Brain pericyte (primary cell): ENCODE results near the gene FRMPD3.
"Not testable (repeated sequence)": the region's sequence is repeated elsewhere in the genome, so short reads cannot be mapped to it uniquely, and the experiment has no call there.

Source experiments
- DNase-seq: peaks from one replicate; pipeline ENCODE4 v3.0.0-alpha.2; 2012; ENCODE audit warnings: low read depth, low spot score

FRMPD3 gene

DNA sequence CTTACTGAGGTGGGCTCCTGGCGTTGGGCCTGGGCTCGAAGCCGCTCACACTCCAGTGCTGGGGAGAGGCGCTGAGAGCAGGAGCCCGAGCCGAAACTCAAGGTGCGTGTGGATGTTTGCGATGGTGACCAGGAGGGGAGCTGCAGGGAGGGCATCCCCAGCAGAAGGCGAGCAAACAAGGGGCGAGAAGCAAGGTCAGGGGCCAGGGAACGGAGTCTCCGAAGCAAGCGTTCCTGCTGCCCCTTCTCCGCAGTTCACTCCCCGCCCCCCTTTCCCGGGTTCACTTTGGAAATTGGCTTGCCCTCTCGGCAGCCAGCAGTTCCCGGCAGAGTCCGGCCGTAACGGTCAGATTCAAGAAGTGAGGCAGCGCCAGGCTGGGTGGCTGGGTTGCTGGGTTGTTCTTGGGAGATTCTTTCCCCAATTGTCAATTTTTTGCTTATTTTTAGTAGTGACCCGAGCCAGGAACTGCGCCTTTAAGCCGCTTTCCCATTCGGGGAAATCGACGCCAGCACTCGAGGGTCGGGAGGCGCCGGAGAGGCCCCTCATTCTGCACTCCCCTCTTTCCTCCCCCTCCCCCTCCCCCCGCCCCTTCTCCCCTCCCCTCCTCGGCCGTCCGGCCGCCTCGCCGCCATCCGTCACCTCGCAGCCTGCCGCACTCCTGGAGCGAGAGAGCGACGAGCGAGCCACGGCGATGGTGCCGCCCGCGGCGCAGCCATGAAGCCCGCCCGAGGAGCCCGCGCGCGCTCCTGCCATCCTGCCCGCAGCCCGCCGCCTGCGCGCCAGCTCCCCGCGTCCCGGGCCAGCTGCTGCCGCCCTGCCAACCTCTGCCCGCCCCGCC lies at the start of gene FRMPD3:
FRMPD3 (plus strand) TSS at position 655 of the 838 bp plus-strand sequence. CDS start 76,937 bp downstream, outside the sequence.
- no peak for DNase-seq

DNA sequence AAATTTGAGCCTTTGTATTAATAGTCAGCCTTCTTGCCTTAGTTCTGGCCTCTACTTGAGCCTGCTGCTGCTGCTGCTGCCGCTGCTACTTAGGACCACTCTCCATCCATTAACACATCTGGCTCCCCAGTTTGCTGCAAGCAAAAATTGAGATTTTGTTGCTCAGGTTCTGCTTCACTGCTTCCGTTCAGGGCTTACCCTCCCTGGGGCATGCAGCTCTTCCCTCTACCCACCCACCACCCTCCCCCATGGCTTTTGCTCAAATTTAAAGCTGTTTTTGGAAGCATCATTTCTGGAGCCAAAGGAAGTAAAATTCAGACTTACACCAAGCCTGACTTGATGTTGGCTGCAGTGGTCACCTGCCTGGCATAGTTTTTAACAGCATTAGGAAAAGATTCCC lies 28.9 kb upstream of the FRMPD3 start:
- DNase-seq: no peak

DNA sequence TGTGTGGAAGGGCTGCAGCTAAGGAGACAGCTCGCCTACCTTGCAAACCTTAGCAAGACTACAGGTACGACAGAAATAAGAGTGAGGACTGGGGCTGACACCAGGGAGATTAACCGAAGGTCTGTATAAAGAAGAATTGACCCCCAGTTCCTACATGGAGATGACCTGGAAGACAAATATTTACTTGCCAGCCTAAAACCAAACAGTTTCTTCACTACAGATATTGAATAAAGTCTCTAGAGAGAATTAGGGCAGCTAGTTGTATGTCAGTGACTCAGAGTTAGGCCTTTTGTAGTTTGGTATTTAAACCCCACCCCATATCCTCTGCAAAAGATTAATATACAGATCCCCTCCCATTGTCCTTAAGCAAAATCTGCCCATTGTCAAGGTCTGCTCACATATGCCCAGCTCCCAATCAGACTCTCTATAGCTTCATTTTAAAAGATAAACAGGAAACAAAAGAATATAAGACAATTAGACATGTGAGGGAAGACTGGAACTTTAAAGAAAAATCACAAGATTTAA lies 28.1 kb upstream of the FRMPD3 start:
- DNase-seq: no peak

DNA sequence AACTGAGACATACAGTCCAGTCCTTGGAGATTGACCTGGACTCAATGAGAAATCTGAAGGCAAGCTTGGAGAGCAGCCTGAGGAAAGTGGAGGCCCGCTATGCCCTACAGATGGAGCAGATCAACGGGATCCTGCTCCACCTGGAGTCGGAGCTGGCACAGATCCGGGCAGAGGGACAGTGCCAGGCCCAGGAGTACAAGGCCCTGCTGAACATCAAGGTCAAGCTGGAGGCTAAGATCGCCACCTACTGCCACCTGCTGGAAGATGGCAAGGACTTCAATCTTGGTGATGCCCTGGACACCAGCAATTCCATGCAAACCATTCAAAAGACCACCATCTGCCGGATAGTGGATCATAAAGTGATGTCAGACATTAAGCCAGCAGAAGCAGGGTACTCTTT lies 20.4 kb upstream of the FRMPD3 start:
- DNase-seq: no peak

DNA sequence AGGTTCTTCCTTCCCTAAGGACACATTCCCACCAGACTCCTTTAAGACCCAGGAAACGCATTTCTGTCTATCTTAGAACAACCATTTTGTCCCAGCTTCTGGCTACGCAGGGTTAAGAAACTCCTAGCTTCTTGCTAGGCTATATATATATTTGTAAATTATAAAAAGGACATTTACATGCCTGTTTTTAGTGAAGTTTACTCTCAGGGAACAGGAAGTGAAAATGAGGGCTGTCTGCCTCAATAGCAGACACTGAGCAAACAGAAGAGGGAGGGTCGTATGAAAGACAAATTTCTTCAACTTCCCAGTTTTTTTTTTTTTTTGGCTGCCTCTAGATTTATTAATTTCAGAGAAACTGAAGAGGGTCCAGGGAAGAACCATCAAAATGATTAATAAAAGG lies 9.3 kb upstream of the FRMPD3 start:
- no peak for DNase-seq

DNA sequence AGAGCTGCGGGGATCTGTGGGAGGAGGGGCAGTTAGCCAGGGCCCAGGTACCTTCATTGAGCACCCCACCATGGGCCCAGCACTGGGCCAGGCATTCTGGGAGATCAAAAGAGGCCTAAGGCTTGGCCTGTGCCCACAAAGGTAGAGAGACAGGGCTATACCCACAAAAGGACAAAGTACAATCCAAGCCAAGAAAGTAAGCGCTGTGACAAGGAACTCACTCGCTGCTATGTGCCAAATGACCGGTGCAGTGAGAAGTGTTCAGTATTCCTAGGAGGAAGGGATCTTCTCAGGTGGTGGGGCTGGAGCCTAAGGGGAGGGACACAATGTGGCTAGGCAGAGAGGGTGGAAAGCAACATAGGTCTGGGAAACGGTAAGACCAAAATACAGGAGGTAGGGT lies 8.8 kb upstream of the FRMPD3 start:
- no peak for DNase-seq

DNA sequence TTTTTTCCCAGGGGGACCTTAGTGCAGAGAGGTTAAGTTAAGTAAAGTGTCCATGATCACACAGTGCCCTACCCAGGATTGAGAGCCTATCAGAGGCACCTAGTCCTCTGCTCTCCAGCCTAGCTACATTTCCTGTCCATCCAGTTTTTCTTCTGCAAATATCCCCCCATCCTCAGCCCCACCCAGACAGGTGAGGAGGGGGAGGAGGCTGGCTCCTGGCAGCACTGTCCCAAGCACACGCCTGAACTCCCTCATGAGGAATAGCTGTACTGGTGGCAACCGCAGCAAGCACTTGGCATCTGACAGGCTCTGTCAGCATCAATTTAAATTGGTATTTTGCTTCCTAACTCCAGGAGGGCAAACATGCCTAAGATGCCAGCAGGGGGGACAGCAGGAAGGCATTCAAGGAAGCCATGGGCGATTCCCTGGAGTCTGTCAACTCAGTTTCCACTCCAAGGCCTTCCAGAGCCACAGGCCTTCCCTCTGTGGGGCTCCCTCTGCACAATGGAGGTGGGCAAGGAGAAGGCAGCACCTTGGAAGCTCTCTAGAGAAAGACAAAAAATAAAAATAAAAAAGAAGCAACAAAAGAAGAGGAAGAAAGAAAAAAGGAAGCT lies 6.4 kb upstream of the FRMPD3 start:
- DNase-seq: no peak

DNA sequence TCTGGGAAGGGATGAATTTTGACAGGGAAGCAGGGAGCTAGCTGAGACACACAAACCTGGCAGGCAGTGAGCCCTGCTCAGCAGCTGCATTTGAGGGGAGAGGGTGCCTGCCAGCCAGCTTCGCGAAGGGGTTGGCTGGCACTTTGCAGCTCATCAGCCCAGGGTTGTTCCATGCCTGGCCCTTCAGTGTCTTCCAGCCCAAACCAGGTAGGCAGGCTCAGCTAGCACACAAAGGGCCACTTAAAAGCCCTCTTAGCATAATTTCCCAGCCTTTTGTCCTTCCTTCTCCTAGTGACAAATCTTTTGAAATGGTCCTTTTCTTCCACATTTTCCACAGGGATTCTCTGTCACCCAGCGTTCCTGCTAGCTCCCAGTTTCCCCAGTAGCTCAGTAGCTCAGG lies 4.3 kb upstream of the FRMPD3 start:
- DNase-seq: no peak

DNA sequence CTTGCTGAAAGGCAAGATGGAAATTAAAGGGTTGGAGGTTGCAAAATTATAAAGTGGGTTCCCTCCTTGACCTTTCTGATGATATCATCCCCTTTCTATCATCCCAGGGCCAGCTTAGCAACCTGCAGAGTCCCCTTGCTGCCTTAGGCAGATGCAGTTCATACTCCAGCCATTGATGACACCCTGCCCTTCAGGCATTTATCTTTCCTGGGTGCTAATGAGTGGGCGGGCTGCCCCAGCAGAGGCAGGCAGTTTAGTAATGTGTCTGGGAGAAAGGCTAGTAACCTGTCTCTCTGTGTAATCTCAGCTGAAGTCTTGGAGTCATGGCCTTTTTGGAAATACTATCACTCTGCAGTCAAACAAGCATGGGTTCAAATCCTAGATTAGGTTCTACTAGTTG lies 3.8 kb upstream of the FRMPD3 start:
- no peak for DNase-seq

DNA sequence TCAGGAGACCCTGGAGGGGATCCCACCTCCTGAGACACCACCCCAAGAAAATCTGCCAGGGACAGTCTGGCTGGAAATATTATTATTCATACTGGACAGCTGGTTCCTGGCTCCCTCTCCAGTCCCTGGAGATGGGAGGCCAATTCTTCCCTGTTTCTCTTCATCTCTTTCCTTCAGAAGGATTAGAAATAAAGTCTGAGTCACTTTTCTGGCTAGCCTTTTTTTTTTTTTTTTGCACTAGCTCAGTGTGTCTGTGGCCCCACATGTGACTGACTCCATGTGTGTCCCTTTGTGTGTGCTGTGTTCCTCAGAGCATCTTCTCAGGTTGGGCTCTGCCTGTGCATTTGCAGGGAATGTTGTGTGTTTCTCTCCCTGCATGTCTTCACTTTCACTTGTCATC lies 1.8 kb upstream of the FRMPD3 start:
- no peak for DNase-seq

DNA sequence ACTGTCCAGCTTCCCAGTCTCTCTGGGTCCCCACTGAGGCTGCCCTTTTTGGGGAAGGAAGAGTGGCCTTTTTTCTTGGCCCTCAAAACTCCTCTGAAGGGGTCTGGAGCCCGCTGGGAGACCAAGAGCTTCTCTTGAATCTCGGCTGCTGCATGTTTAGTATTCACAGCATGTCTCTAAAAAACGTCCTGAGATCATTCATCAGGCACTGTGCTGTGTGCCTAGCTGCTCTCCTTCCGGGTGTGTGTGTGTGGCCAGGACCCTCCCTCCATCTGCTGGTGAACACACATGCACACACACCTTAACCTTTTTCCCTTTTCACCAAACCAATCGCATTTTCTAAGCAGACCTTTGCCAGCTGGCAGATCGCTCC lies 841 bp upstream of the FRMPD3 start:
- DNase-seq: no peak

DNA sequence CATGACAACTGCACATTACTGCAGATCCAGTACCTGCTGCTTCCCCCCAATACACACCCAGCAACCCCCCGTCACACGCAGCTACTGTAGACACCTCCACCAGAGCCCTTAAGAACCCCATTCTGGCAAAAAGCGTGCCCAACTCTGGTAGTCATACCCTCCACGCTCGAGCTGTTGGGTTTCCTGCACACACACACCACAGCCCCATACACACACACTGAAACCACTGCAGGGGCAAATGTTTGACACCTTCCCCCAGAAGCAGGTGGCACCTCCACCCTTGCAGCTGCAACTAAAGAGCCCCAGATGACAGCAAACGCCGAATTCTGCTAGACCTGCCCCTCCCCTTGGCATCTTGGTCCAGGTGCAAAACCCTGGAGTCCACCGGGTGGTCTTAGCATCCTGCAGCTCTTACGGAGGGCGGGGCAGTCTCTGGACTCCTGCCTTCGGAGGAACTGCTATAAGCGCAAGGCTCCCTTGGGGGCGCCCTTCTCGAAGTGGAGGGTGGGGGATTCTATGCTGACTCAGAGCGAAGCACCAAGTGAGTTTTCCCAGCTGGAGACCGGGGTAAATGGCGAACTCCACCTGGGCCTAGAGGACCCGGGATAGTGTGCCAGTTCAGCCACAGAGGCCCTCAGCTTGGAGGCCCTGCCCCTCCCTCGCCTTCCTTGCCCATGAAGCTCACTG lies 1.5 kb downstream of the FRMPD3 start:
- DNase-seq: no peak

DNA sequence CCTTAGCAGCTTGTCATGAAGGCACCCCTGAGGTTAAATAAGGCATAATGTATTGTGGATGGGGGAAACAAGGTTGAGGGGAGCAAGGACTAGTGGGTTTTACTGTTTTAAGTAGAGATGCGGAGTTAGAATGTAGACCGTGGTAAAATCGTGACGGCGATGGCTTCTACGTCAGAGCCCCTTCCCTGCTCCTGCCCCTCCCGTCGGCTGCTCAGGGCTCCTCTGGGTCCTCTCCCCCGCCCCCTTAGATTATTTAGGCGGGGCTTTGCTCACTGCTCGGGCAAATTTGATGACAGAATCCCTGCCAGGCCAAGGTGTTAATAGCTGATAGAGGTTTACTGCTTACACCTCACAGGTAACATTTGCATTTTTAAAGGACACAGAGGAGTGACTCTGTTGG lies 2.3 kb downstream of the FRMPD3 start:
- no peak for DNase-seq

DNA sequence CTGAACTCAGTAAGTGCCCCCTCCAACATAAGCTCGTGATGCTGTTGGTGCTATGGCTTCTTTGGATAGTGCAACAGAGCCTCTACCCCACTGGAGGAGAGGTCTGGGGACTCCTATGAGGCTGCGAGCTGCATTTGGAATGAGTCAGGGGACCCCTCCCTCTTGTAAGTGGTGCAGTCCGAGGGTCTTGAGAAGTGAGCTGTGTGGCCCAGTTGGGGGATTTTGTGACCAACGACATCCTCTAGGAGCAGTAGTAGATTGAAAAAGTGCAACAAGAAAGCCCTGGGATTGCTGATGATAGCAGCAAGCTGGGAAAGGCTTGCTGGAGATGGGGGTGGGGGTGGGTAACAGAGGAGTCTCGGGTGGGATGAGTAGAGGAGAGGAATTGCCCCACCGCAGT lies 3.1 kb downstream of the FRMPD3 start:
- no peak for DNase-seq

DNA sequence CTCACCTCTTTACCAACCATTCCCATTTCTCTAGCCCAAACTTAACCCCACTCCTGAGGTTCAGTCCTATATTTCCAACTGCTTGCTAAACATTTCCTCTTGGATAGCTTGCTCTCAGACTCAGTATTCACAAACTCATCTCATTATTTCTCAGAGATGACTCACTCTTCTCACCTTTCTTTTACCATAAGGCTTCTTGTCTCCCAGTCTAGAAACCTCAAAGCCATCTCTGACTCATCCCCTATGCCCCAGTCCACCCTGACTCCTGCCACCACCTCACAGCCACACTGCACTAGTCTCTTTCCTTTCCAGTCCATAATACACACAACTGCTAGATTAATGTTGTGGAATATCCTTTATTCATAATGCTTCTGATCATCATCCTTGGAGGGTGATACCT lies 4.8 kb downstream of the FRMPD3 start:
- DNase-seq: no peak

DNA sequence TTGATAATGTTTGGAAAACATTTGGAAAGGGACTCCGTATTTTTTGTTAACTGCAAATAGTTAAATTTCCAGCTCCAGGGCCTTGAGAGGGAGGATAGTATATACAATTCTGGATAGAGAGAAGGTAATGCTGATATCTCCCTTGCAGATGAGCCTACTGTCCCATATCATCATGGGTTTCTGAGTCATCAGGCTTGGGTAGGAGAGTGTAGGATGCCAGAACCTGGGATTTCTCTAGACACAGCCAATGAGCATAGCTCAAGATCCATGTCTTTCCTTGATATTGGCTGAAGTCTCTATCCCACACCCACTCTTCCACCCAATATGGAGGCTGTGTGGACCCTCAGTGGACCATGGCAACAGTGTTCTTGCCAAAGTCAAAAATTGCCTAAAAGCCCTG lies 7.8 kb downstream of the FRMPD3 start:
- DNase-seq: no peak

DNA sequence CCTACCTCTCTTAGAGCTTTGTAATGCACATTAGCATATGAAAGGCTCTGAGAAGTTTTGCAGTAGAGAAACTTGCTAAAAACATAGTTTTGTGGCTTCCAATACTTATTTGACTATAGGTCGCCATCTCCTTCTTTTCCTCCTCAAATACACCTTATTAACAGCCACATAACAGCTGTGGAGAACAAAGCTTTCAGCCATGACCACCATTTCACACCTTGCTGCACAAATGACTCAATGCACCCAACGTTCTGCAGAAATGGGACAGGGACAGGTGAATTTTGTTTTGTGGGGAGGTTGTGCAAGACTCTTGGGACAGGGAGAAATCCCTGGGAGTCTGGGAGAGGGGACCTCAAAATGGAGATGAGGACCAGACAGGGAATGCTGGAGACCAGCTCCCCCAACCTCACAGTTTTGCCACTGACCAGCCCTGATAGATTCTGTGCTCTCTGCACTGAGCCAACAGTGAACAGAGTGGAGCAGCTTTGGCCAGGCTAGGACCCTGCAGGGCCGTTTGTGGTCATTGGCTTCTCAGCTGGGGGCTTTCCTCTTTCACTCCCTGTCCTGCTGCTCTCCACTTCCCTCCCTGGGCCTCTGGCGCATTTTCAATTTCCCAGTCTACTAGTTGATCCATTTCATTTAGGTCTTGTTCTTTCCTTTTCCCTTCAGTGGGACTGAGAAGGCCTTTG lies 16.6 kb downstream of the FRMPD3 start:
- no peak for DNase-seq

DNA sequence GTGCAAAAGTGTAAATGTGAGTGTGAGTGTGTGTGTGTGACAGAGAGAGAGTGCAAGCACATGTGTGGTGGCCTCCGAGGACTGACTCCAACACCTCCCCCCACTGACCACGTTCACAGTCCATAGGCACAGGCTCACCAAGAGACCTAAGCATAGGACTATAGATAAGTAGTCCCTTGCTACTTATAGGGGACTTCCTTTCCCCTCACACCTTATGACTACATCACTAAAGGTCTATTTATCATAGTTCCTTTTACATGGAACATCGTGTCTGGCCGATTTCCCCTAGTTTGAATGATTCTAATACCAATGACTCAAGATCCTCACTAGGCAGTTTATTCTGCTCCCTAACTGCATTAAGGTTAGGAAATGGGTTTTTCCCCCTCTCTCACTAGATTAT lies 17.8 kb downstream of the FRMPD3 start:
- no peak for DNase-seq

DNA sequence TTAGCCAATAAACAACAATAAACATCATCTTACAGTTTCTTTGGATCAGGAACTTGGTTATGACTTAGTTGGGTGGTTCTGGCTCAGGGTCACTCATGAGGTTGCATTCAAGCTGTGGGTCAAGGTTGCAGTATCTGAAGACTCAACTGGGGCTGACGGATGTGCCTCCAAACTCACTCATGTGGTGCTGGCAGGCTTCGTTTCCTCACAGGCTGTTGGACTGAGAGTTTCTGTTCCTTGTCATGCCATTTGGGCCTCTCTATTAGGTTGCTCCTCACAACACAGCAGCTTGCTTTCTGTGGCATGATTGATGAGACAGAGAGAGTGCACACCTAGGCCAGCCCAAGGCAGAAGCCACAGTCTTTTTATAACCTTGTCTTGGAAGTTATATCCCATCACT lies 20.7 kb downstream of the FRMPD3 start:
- DNase-seq: no peak

DNA sequence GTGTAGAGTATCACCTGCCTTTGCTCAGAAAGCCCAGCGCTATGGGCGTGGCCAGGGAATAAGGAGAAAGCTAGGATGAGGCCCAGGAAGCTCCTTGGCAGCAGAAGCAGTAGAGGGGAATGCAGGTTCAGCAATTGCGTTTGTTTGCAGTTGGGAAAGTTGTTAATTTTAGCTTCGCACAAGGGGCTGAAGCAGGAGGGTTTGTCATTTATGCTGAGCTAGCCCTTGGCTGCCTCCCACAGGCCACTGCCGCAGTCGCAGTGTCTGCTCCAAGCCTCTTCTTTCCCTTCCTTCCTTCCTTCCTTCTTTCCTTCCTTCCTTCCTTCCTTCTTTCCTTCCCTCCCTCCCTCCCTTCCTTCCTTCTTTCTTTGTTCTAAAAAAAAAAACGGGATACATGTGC lies 21.5 kb downstream of the FRMPD3 start:
- no peak for DNase-seq

DNA sequence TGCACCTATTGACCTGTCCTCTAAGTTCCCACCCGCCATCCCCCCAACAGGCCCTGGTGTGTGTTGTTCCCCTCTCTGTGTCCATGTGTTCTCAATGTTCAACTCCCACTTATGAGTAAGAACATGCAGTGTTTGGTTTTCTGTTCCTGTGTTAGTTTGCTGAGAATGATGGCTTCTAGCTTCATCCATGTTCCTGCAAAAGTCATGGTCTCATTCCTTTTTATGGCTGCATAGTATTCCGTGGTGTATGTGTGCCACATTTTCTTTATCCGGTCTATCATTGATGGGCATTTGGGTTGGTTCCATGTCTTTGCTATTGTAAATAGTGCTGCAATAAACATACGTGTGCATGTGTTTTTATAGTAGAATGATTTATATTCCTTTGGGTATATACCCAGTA lies 22.0 kb downstream of the FRMPD3 start:
- DNase-seq: not testable (repeated sequence)

DNA sequence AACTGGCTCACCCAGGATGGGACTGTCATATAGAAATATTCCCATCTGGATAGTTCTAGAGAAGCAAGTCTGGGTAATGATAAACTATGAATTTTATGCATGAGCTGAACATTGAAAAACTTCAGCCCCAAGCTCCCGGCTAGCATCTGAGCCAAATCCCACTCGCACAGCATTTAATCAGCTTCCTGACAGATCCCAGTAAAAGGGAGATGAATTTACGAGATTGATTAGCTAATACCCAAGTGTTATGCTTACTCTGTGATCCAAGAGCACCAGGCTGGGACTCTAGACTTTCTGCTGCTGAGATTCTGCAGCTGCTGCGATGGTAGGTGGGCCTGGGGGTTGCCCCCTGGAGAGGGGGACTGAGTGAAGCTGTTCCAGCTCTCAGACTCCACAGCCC lies 28.0 kb downstream of the FRMPD3 start:
- no peak for DNase-seq
